Measurements from ENCODE around the gene NEDD4.
"Not testable (repeated sequence)": the region's sequence is repeated elsewhere in the genome, so short reads cannot be mapped to it uniquely, and the experiment has no call there.

NEDD4 gene

GRCh38 chr15:56019819-56020486, 26.5 kb upstream of the NEDD4 start:
- DNase-seq (ENCODE audit: low spot score): no peak
- Mint-ChIP-seq H3K27me3 (ENCODE audit: low read depth) (peaks cover 23% of the 10 kb centered on the region), H3K27ac (no peak overlapping the region), H3K9me3 (peaks cover 6% of the 10 kb centered on the region), H3K4me1 (ENCODE audit: low read depth) (no peaks in the 10 kb centered on the region), H3K4me3 (no peak overlapping the region), H3K36me3 (ENCODE audit: low read depth) (no peaks in the 10 kb centered on the region)

GRCh38 chr15:56019060-56019793, 25.8 kb upstream of the NEDD4 start:
- Mint-ChIP-seq H3K27me3 (ENCODE audit: low read depth) (peaks cover 23% of the 10 kb centered on the region), H3K27ac (no peak overlapping the region), H3K36me3 (ENCODE audit: low read depth) (no peaks in the 10 kb centered on the region), H3K4me1 (ENCODE audit: low read depth) (no peaks in the 10 kb centered on the region), H3K9me3 (peaks cover 7% of the 10 kb centered on the region), H3K4me3 (no peak overlapping the region)
- DNase-seq (ENCODE audit: low spot score): no peak

- Mint-ChIP-seq H3K4me1 (ENCODE audit: low read depth) (no peaks in the 10 kb centered on the region), H3K27ac (no peak overlapping the region), H3K36me3 (ENCODE audit: low read depth) (no peaks in the 10 kb centered on the region), H3K9me3 (peaks cover 7% of the 10 kb centered on the region), H3K27me3 (ENCODE audit: low read depth) (peaks cover 21% of the 10 kb centered on the region), H3K4me3 (no peak overlapping the region)
- no peak for DNase-seq (ENCODE audit: low spot score)
Measured at GRCh38 chr15:56017920-56018319, 24.5 kb upstream of the NEDD4 start.

GRCh38 chr15:56017511-56017910, 24.1 kb upstream of the NEDD4 start:
- no peak overlapping the region for H3K27ac Mint-ChIP-seq
- no peak overlapping the region for H3K4me3 Mint-ChIP-seq
- peaks cover 7% of the 10 kb centered on the region for H3K9me3 Mint-ChIP-seq
- H3K27me3 Mint-ChIP-seq (ENCODE audit: low read depth): peaks cover 17% of the 10 kb centered on the region
- no peaks in the 10 kb centered on the region for H3K4me1 Mint-ChIP-seq (ENCODE audit: low read depth)
- DNase-seq (ENCODE audit: low spot score): no peak
- H3K36me3 Mint-ChIP-seq (ENCODE audit: low read depth): no peaks in the 10 kb centered on the region

- Mint-ChIP-seq H3K27me3 (ENCODE audit: low read depth) (peaks cover 9% of the 10 kb centered on the region), H3K4me1 (ENCODE audit: low read depth) (no peaks in the 10 kb centered on the region), H3K9me3 (peaks cover 7% of the 10 kb centered on the region), H3K4me3 (no peak overlapping the region), H3K36me3 (ENCODE audit: low read depth) (no peaks in the 10 kb centered on the region), H3K27ac (no peak overlapping the region)
- no peak for DNase-seq (ENCODE audit: low spot score)
Measured at GRCh38 chr15:56016281-56016680, 22.9 kb upstream of the NEDD4 start.

GRCh38 chr15:56014677-56015076, 21.3 kb upstream of the NEDD4 start:
- no peaks in the 10 kb centered on the region for H3K4me1 Mint-ChIP-seq (ENCODE audit: low read depth)
- no peak overlapping the region for H3K27ac Mint-ChIP-seq
- no peak for DNase-seq (ENCODE audit: low spot score)
- H3K4me3 Mint-ChIP-seq: no peak overlapping the region
- H3K27me3 Mint-ChIP-seq (ENCODE audit: low read depth): peaks cover 9% of the 10 kb centered on the region
- H3K36me3 Mint-ChIP-seq (ENCODE audit: low read depth): no peaks in the 10 kb centered on the region
- peaks cover 7% of the 10 kb centered on the region for H3K9me3 Mint-ChIP-seq

GRCh38 chr15:56007053-56007452, 13.6 kb upstream of the NEDD4 start:
- H3K4me1 Mint-ChIP-seq (ENCODE audit: low read depth); H3K9me3 Mint-ChIP-seq; DNase-seq (ENCODE audit: low spot score); H3K36me3 Mint-ChIP-seq (ENCODE audit: low read depth); H3K27ac Mint-ChIP-seq: not testable (repeated sequence)
- Mint-ChIP-seq H3K4me3 (peak overlapping the region; percentile 40), H3K27me3 (ENCODE audit: low read depth) (peaks cover 31% of the 10 kb centered on the region)

- not testable (repeated sequence) for H3K27ac Mint-ChIP-seq; H3K4me1 Mint-ChIP-seq (ENCODE audit: low read depth); DNase-seq (ENCODE audit: low spot score); H3K4me3 Mint-ChIP-seq; H3K36me3 Mint-ChIP-seq (ENCODE audit: low read depth); H3K9me3 Mint-ChIP-seq
- H3K27me3 Mint-ChIP-seq (ENCODE audit: low read depth): peaks cover 31% of the 10 kb centered on the region
Measured at GRCh38 chr15:56006371-56006770, 13.0 kb upstream of the NEDD4 start.

GRCh38 chr15:56004281-56004680, 10.9 kb upstream of the NEDD4 start:
- DNase-seq (ENCODE audit: low spot score); H3K9me3 Mint-ChIP-seq; H3K36me3 Mint-ChIP-seq (ENCODE audit: low read depth); H3K4me1 Mint-ChIP-seq (ENCODE audit: low read depth); H3K27ac Mint-ChIP-seq; H3K4me3 Mint-ChIP-seq: not testable (repeated sequence)
- peaks cover 35% of the 10 kb centered on the region for H3K27me3 Mint-ChIP-seq (ENCODE audit: low read depth)

- H3K9me3 Mint-ChIP-seq; DNase-seq (ENCODE audit: low spot score); H3K4me3 Mint-ChIP-seq; H3K36me3 Mint-ChIP-seq (ENCODE audit: low read depth); H3K27ac Mint-ChIP-seq; H3K4me1 Mint-ChIP-seq (ENCODE audit: low read depth): not testable (repeated sequence)
- peaks cover 35% of the 10 kb centered on the region for H3K27me3 Mint-ChIP-seq (ENCODE audit: low read depth)
Measured at GRCh38 chr15:56003777-56004176, 10.4 kb upstream of the NEDD4 start.

- not testable (repeated sequence) for H3K4me3 Mint-ChIP-seq; H3K9me3 Mint-ChIP-seq; H3K4me1 Mint-ChIP-seq (ENCODE audit: low read depth); H3K27ac Mint-ChIP-seq; DNase-seq (ENCODE audit: low spot score); H3K36me3 Mint-ChIP-seq (ENCODE audit: low read depth)
- H3K27me3 Mint-ChIP-seq (ENCODE audit: low read depth): peaks cover 30% of the 10 kb centered on the region
Measured at GRCh38 chr15:56003277-56003676, 9.9 kb upstream of the NEDD4 start.

- Mint-ChIP-seq H3K4me3 (no peak overlapping the region), H3K27ac (no peak overlapping the region), H3K36me3 (ENCODE audit: low read depth) (no peaks in the 10 kb centered on the region), H3K27me3 (ENCODE audit: low read depth) (peaks cover 28% of the 10 kb centered on the region), H3K4me1 (ENCODE audit: low read depth) (no peaks in the 10 kb centered on the region), H3K9me3 (no peaks in the 10 kb centered on the region)
- no peak for DNase-seq (ENCODE audit: low spot score)
Measured at GRCh38 chr15:56001471-56002078, 8.2 kb upstream of the NEDD4 start.

- no peak overlapping the region for H3K4me3 Mint-ChIP-seq
- no peak overlapping the region for H3K27ac Mint-ChIP-seq
- no peak for DNase-seq (ENCODE audit: low spot score)
- no peaks in the 10 kb centered on the region for H3K9me3 Mint-ChIP-seq
- H3K36me3 Mint-ChIP-seq (ENCODE audit: low read depth): no peaks in the 10 kb centered on the region
- no peaks in the 10 kb centered on the region for H3K4me1 Mint-ChIP-seq (ENCODE audit: low read depth)
- H3K27me3 Mint-ChIP-seq (ENCODE audit: low read depth): peaks cover 38% of the 10 kb centered on the region
Measured at GRCh38 chr15:55999658-56000057, 6.2 kb upstream of the NEDD4 start.

- Mint-ChIP-seq H3K4me1 (ENCODE audit: low read depth) (peaks cover 3% of the 10 kb centered on the region), H3K27ac (no peak overlapping the region), H3K27me3 (ENCODE audit: low read depth) (peaks cover 45% of the 10 kb centered on the region), H3K36me3 (ENCODE audit: low read depth) (no peaks in the 10 kb centered on the region), H3K9me3 (no peaks in the 10 kb centered on the region), H3K4me3 (no peak overlapping the region)
- no peak for DNase-seq (ENCODE audit: low spot score)
Measured at GRCh38 chr15:55998478-55998877, 5.1 kb upstream of the NEDD4 start.
